ENCODE data around the gene GRB10. TPM values are rescaled to one million over a fixed set of nuclear protein-coding genes. Genes with fewer than 3 reads are reported as not detected.

Gene GRB10
- polyA plus RNA-seq, 1 donor from 2014 or later, result 78.4 TPM

- no peak overlapping the region for H3K9ac ChIP-seq (ENCODE audit: low read length)
- H3K4me2 ChIP-seq (ENCODE audit: low read length), result no peak overlapping the region
- no peak for TF ChIP-seq SMC3 (conservative IDR thresholded peaks at IDR 0.05; ENCODE audit: poor library complexity)
- TF ChIP-seq REST (IDR thresholded peaks at IDR 0.05; ENCODE audit: borderline replicate concordance), result no peak
- no peak for TF ChIP-seq MXI1 (conservative IDR thresholded peaks at IDR 0.05; ENCODE audit: poor library complexity, severe bottlenecking)
- no peak for TF ChIP-seq CTCF (IDR thresholded peaks at IDR 0.05; ENCODE audit: poor library complexity, severe bottlenecking)
- TF ChIP-seq EP300 (conservative IDR thresholded peaks at IDR 0.05; ENCODE audit: poor library complexity, severe bottlenecking), result no peak
- TF ChIP-seq TAF1 (IDR thresholded peaks at IDR 0.05; ENCODE audit: low read depth), result no peak
- no peak for TF ChIP-seq RAD21 (conservative IDR thresholded peaks at IDR 0.05)
- TF ChIP-seq EZH2 (IDR thresholded peaks at IDR 0.05; ENCODE audit: borderline replicate concordance, insufficient read depth, low read length, poor library complexity, severe bottlenecking), result no peak
- no peak for TF ChIP-seq POLR2AphosphoS5 (IDR thresholded peaks at IDR 0.05)
- H2AFZ ChIP-seq (ENCODE audit: low read depth, low read length), result no peak overlapping the region
- no peaks in the 10 kb centered on the region for H3F3A ChIP-seq (ENCODE audit: insufficient read depth, low read length, poor library complexity, severe bottlenecking)
- H3K9me3 ChIP-seq (ENCODE audit: low read length), result no peaks in the 10 kb centered on the region
- H4K20me1 ChIP-seq (ENCODE audit: insufficient read depth), result no peaks in the 10 kb centered on the region
- H3K4me3 ChIP-seq (ENCODE audit: low read length), result no peak overlapping the region
- no peaks in the 10 kb centered on the region for H3K27me3 ChIP-seq (ENCODE audit: insufficient read depth, low read depth, low read length)
- no peaks in the 10 kb centered on the region for H3K9me2 ChIP-seq (ENCODE audit: insufficient read depth, low read length)
- no peaks in the 10 kb centered on the region for H3K79me2 ChIP-seq (replicated peaks; ENCODE audit: insufficient read depth, low read length)
- no peaks in the 10 kb centered on the region for H3K36me3 ChIP-seq (ENCODE audit: insufficient read depth, low read length)
- no peak overlapping the region for H3K27ac ChIP-seq (ENCODE audit: low read length)
Measured at GRCh38 chr7:50656141-50656895, 126.4 kb downstream of the GRB10 start.

DNA sequence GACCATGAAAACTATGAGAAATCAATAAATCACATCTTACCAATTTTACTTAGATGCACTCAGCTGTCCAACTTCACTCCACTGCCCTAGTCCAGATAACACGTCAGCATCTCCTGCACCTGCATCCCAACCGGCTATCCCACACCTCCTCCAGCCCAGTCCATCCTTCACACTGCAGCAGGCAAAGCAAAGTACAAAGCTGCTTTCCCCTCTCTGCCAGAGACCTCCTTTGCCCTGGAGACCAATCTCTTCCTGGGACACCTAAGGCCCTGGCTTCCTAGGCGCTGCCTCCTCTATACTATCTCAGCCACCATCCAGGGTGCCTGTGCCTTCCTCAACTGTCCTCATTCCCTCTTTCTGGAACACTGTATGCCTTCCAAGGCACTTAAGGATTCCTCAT is 127.2 kb downstream of the GRB10 start:
- Histone ChIP-seq H3K36me3 (ENCODE audit: insufficient read depth, low read length) (peaks cover 4% of the 10 kb centered on the region), H3K27ac (ENCODE audit: low read length) (no peak overlapping the region), H3F3A (ENCODE audit: insufficient read depth, low read length, poor library complexity, severe bottlenecking) (no peaks in the 10 kb centered on the region), H2AFZ (ENCODE audit: low read depth, low read length) (no peak overlapping the region), H3K4me3 (ENCODE audit: low read length) (no peak overlapping the region), H3K79me2 (replicated peaks; ENCODE audit: insufficient read depth, low read length) (no peaks in the 10 kb centered on the region), H3K9me3 (ENCODE audit: low read length) (no peaks in the 10 kb centered on the region), H3K4me2 (ENCODE audit: low read length) (no peak overlapping the region), H4K20me1 (ENCODE audit: insufficient read depth) (no peaks in the 10 kb centered on the region), H3K27me3 (ENCODE audit: insufficient read depth, low read depth, low read length) (no peaks in the 10 kb centered on the region), H3K9ac (ENCODE audit: low read length) (no peak overlapping the region), H3K9me2 (ENCODE audit: insufficient read depth, low read length) (no peaks in the 10 kb centered on the region)
- TF ChIP-seq SMC3 (conservative IDR thresholded peaks at IDR 0.05; ENCODE audit: poor library complexity) (no peak), EP300 (conservative IDR thresholded peaks at IDR 0.05; ENCODE audit: poor library complexity, severe bottlenecking) (no peak), TAF1 (IDR thresholded peaks at IDR 0.05; ENCODE audit: low read depth) (no peak), POLR2AphosphoS5 (IDR thresholded peaks at IDR 0.05) (no peak), RAD21 (conservative IDR thresholded peaks at IDR 0.05) (no peak), REST (IDR thresholded peaks at IDR 0.05; ENCODE audit: borderline replicate concordance) (no peak), CTCF (IDR thresholded peaks at IDR 0.05; ENCODE audit: poor library complexity, severe bottlenecking) (no peak), EZH2 (IDR thresholded peaks at IDR 0.05; ENCODE audit: borderline replicate concordance, insufficient read depth, low read length, poor library complexity, severe bottlenecking) (no peak), MXI1 (conservative IDR thresholded peaks at IDR 0.05; ENCODE audit: poor library complexity, severe bottlenecking) (no peak)
